Measurements from ENCODE around the gene GNAO1.

Gene GNAO1

GRCh38 chr16:56238188-56238587 is 46.9 kb downstream of the GNAO1 start:
- DNase-seq (ENCODE audit: low read depth in 4 of 4, low spot score in 1 of 4), result no peak

GRCh38 chr16:56241596-56241995 is 50.3 kb downstream of the GNAO1 start:
- no peak for DNase-seq (ENCODE audit: low read depth in 4 of 4, low spot score in 1 of 4)

GRCh38 chr16:56242740-56243139 is 51.5 kb downstream of the GNAO1 start:
- no peak for DNase-seq (ENCODE audit: low read depth in 4 of 4, low spot score in 1 of 4)

GRCh38 chr16:56244612-56245011 is 53.3 kb downstream of the GNAO1 start:
- no peak for DNase-seq (ENCODE audit: low read depth in 4 of 4, low spot score in 1 of 4)

- DNase-seq (ENCODE audit: low read depth in 4 of 4, low spot score in 1 of 4), result no peak
These were observed 53.9 kb downstream of the GNAO1 start for GRCh38 chr16:56245197-56245596.

GRCh38 chr16:56246051-56246817 is 54.9 kb downstream of the GNAO1 start:
- DNase-seq (ENCODE audit: low read depth in 4 of 4, low spot score in 1 of 4), result no peak

- DNase-seq (ENCODE audit: low read depth in 4 of 4, low spot score in 1 of 4), result no peak
These were observed 55.7 kb downstream of the GNAO1 start for GRCh38 chr16:56247018-56247417.

- DNase-seq (ENCODE audit: low read depth in 4 of 4, low spot score in 1 of 4), result no peak
These were observed 56.5 kb downstream of the GNAO1 start for GRCh38 chr16:56247808-56248207.

GRCh38 chr16:56252835-56253234 is 61.5 kb downstream of the GNAO1 start:
- no peak for DNase-seq (ENCODE audit: low read depth in 4 of 4, low spot score in 1 of 4)

GRCh38 chr16:56255904-56256303 is 64.6 kb downstream of the GNAO1 start:
- no peak for DNase-seq (ENCODE audit: low read depth in 4 of 4, low spot score in 1 of 4)

- DNase-seq (ENCODE audit: low read depth in 4 of 4, low spot score in 1 of 4), result no peak
These were observed 66.0 kb downstream of the GNAO1 start for GRCh38 chr16:56257239-56257638.

GRCh38 chr16:56257666-56258342 is 66.5 kb downstream of the GNAO1 start:
- no peak for DNase-seq (ENCODE audit: low read depth in 4 of 4, low spot score in 1 of 4)

- no peak for DNase-seq (ENCODE audit: low read depth in 4 of 4, low spot score in 1 of 4)
These were observed 67.5 kb downstream of the GNAO1 start for GRCh38 chr16:56258508-56259424.

- no peak for DNase-seq (ENCODE audit: low read depth in 4 of 4, low spot score in 1 of 4)
These were observed 68.1 kb downstream of the GNAO1 start for GRCh38 chr16:56259425-56259779.

GRCh38 chr16:56260378-56261160 is 69.3 kb downstream of the GNAO1 start:
- no peak for DNase-seq (ENCODE audit: low read depth in 4 of 4, low spot score in 1 of 4)

- no peak for DNase-seq (ENCODE audit: low read depth in 4 of 4, low spot score in 1 of 4)
These were observed 70.4 kb downstream of the GNAO1 start for GRCh38 chr16:56261656-56262055.

GRCh38 chr16:56262148-56262547 is 70.9 kb downstream of the GNAO1 start:
- no peak for DNase-seq (ENCODE audit: low read depth in 4 of 4, low spot score in 1 of 4)

- DNase-seq (ENCODE audit: low read depth in 4 of 4, low spot score in 1 of 4), result no peak
These were observed 71.4 kb downstream of the GNAO1 start for GRCh38 chr16:56262551-56263245.

- DNase-seq (ENCODE audit: low read depth in 4 of 4, low spot score in 1 of 4), result no peak
These were observed 72.7 kb downstream of the GNAO1 start for GRCh38 chr16:56263711-56264608.

Measured in stimulated activated CD4-positive, alpha-beta T cell treated with anti-CD3 and anti-CD28 coated beads, Interleukin-1b, Interleukin-23, amount 100 ng/mL, for 24 hours (primary cell).